K562 (cell line): ENCODE data around the gene MYB. TPM values are rescaled to one million over a fixed set of nuclear protein-coding genes. Genes with fewer than 3 reads are reported as not detected.
A peak's percentile ranks its signal among the peaks of the same experiment; 100 is the strongest.

Experiments
- CTCF ChIP-seq, 3 experiments: IDR thresholded peaks in 2 of 3; conservative IDR thresholded peaks in 1 of 3; 2 replicates each; pipeline ENCODE4 v1.5.1; 2011 to 2012; ENCODE audit warnings: low read length in 3 of 3, mild to moderate bottlenecking in 3 of 3, control low read depth in 2 of 3, improper control_type of control experiment in 1 of 3, inconsistent platforms in 1 of 3, low read depth in 1 of 3, mixed read lengths in 1 of 3, moderate library complexity in 1 of 3; ENCODE audit not compliant: insufficient read depth in 2 of 3
- GABPB2 ChIP-seq: fragments of 250-450 bp; sonication (Bioruptor Pico); conservative IDR thresholded peaks from 2 replicates; pipeline ENCODE4 v1.5.1; 2021; ENCODE audit warnings: mild to moderate bottlenecking
- RAD21 ChIP-seq, 2 experiments: fragments of 250-450 bp in 1 of 2; fragments of 450-650 bp in 1 of 2; sonication (Bioruptor Pico) in 1 of 2; formaldehyde crosslinking in 1 of 2; IDR thresholded peaks in 1 of 2; conservative IDR thresholded peaks in 1 of 2; 2 replicates each; pipeline versions ENCODE4 v1.4.0 to v1.8.0; 2020 to 2022; ENCODE audit warnings: mild to moderate bottlenecking in 2 of 2, moderate library complexity in 1 of 2
- REST ChIP-seq, 2 experiments: fragments of 450-650 bp; formaldehyde crosslinking in 1 of 2; IDR thresholded peaks; 2 replicates each; pipeline versions ENCODE4 v1.4.0 to v1.6.1; 2014 to 2020; ENCODE audit warnings: mild to moderate bottlenecking in 2 of 2, borderline replicate concordance in 1 of 2, low read depth in 1 of 2
- ZNF175 ChIP-seq: fragments of 200-800 bp; sonication (Bioruptor generic); IDR thresholded peaks from 2 replicates; pipeline ENCODE4 v1.6.1; 2016; ENCODE audit warnings: low read depth, mild to moderate bottlenecking, missing genetic modification characterization, missing compliant biosample characterization
- ZNF431 ChIP-seq: sonication (generic); formaldehyde crosslinking; IDR thresholded peaks from 2 replicates; pipeline ENCODE4 v1.8.0; 2022; ENCODE audit warnings: mild to moderate bottlenecking, missing genetic modification reagents
- ZNF592 ChIP-seq: fragments of 450-650 bp; IDR thresholded peaks from 2 replicates; pipeline ENCODE4 v1.6.1; 2017; ENCODE audit warnings: antibody characterized with exemption, mild to moderate bottlenecking
- ZNF766 ChIP-seq: fragments of 200-800 bp; sonication (Bioruptor generic); conservative IDR thresholded peaks from 2 replicates; pipeline ENCODE4 v1.6.1; 2016; ENCODE audit warnings: missing genetic modification characterization, missing compliant biosample characterization
- polyA plus RNA-seq, 8 experiments: library from polyadenylated mRNA; depleted of rRNA in 4 of 8; stranded (reverse) in 5 of 8; unstranded in 3 of 8; fragments of >200 nt; fragmentation: Nextera tagmentation in 2 of 8; fragmentation: Illumina TruSeq in 1 of 8; extraction: Ambion mirVana in 2 of 8; extraction: Trizol in 1 of 8; gene quantifications; 2 replicates each; pipeline versions ENCODE4 v1.2.1 to v1.2.3, GENCODE V29; 2011 to 2014; ENCODE audit warnings: inconsistent platforms in 1 of 8, missing spikeins in 1 of 8
- total RNA-seq, 7 experiments: library from RNA; depleted of rRNA in 6 of 7; stranded (reverse); fragments of >200 nt in 6 of 7; fragmentation: Illumina TruSeq in 2 of 7; extraction: Trizol in 2 of 7; gene quantifications; 2 replicates each; pipeline versions ENCODE4 v1.2.1 to v1.2.3, GENCODE V29; 2011 to 2021; ENCODE audit warnings: low replicate concordance in 1 of 7

Gene MYB
- total and polyA plus RNA-seq, 9 of the 15 experiments (the other 6 are each of a cell fraction or from before 2014, with no cell fraction given) = 35.8 to 218 (median 140) TPM

- TF ChIP-seq CTCF (IDR thresholded peaks at IDR 0.05 in 2 of 3, conservative IDR thresholded peaks at IDR 0.05 in 1 of 3; ENCODE audit: insufficient read depth in 2 of 3, low read depth in 1 of 3, low read length in 3 of 3) = peak; percentile 61 to 85 (median 71); a peak in 5 of 6 replicates
- TF ChIP-seq ZNF175 = 0 out of 2 replicates have a peak, but pooled peaks have one; percentile 13
- TF ChIP-seq RAD21 (CRISPR knock-in tag; conservative IDR thresholded peaks at IDR 0.05 in 1 of 2, IDR thresholded peaks at IDR 0.05 in 1 of 2) = peak; percentile 86 to 91
- no peak; the same call in 1 of the 2 replicates for TF ChIP-seq ZNF766 (CRISPR knock-in tag)
- peak; percentile 67 for TF ChIP-seq ZNF592
- TF ChIP-seq ZNF431 (CRISPR knock-in tag) = no peak
- TF ChIP-seq GABPB2 = no peak
- peak; percentile 84; the same call in 1 of the 2 replicates for TF ChIP-seq REST (IDR thresholded peaks at IDR 0.05; ENCODE audit: borderline replicate concordance)
- no peak for TF ChIP-seq REST (CRISPR knock-in tag; IDR thresholded peaks at IDR 0.05; ENCODE audit: low read depth)
Observed at GRCh38 chr6:135145063-135145800, 35.9 kb upstream of the MYB start (continued).
